LNCaP clone FGC (cell line): Measurements from ENCODE around the gene FFAR3.

Experiments used
- DNase-seq: peaks from one replicate; pipeline ENCODE4 v3.0.0-alpha.2; 2011; ENCODE audit warnings: low read depth
- H3K4me3 ChIP-seq: 2 replicates; pipeline ENCODE4 v1.5.1; 2011; ENCODE audit warnings: mild to moderate bottlenecking, low read depth, low read length, control low read depth
- TF ChIP-seq, protein P1 (sequence below): IDR thresholded peaks from 2 replicates; pipeline ENCODE4 v1.5.1; 2012; ENCODE audit warnings: mild to moderate bottlenecking; ENCODE audit not compliant: control insufficient read depth, insufficient read depth; ENCODE audit errors: extremely low read depth

The FFAR3 gene

DNA sequence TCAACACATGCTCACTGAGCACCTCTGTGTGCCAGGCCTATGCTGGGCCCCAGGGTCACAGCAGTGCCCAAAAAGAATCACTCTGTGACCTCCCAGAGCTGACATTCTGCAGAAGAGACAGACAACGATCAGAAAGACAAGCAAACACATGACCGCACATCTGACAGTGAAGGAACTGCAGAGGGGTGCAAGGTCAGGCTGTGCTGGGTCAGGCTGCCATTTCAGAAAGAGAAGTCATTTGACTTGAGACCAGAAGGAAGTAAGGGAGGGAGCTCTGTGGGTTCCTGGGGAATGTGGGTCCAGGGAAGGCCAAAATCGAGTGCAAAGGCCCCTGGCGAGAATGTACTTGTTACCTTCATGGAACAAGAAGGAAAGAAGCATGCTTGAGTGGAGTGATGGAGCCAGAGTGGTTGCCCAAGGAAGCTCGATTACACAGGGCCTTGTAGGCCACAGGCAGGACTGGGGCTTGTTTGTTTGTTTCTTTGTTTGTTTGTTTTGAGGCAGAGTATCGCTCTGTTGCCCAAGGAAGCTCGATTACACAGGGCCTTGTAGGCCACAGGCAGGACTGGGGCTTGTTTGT is 40.7 kb upstream of the FFAR3 start:
- no peak overlapping the region for H3K4me3 ChIP-seq
- DNase-seq = no peak

GRCh38 chr19:35318679-35319448 is 39.4 kb upstream of the FFAR3 start:
- TF ChIP-seq, protein P1, sequence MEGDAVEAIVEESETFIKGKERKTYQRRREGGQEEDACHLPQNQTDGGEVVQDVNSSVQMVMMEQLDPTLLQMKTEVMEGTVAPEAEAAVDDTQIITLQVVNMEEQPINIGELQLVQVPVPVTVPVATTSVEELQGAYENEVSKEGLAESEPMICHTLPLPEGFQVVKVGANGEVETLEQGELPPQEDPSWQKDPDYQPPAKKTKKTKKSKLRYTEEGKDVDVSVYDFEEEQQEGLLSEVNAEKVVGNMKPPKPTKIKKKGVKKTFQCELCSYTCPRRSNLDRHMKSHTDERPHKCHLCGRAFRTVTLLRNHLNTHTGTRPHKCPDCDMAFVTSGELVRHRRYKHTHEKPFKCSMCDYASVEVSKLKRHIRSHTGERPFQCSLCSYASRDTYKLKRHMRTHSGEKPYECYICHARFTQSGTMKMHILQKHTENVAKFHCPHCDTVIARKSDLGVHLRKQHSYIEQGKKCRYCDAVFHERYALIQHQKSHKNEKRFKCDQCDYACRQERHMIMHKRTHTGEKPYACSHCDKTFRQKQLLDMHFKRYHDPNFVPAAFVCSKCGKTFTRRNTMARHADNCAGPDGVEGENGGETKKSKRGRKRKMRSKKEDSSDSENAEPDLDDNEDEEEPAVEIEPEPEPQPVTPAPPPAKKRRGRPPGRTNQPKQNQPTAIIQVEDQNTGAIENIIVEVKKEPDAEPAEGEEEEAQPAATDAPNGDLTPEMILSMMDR = no peak
- no peak overlapping the region for H3K4me3 ChIP-seq
- no peak for DNase-seq

More for the DNA sequence above, 40.7 kb upstream of the FFAR3 start:
- TF ChIP-seq, protein P1 = no peak

- TF ChIP-seq, protein P1 = no peak
- no peak overlapping the region for H3K4me3 ChIP-seq
- DNase-seq = no peak
These were observed 38.1 kb upstream of the FFAR3 start for GRCh38 chr19:35320065-35320713.

DNA sequence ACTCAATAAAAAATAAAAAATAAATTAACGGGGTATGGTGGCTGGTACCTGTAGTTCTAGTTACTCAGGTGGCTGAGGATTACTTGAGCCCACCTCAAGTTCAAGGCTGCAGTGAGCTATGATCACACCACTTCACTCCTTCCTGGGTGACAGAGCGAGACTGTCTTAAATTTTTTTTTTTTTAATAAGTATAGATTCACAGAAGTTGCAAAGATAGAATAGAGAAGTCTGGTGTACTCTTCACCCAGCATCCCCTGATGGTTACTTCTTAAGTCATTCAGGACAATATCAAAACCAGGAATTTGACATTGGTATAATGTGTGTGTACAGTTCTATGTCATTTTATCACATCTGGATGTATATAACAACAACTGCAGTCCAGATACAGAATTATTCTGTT is 37.0 kb upstream of the FFAR3 start:
- TF ChIP-seq, protein P1 = no peak
- DNase-seq = no peak
- no peak overlapping the region for H3K4me3 ChIP-seq

GRCh38 chr19:35322014-35322413 is 36.2 kb upstream of the FFAR3 start:
- TF ChIP-seq, protein P1 = no peak
- H3K4me3 ChIP-seq = no peak overlapping the region
- DNase-seq = no peak

GRCh38 chr19:35327642-35328041 is 30.6 kb upstream of the FFAR3 start:
- TF ChIP-seq, protein P1 = 0 out of 2 replicates have a peak, but pooled peaks have one; percentile 5
- DNase-seq = no peak
- no peak overlapping the region for H3K4me3 ChIP-seq

GRCh38 chr19:35328851-35329285 is 29.4 kb upstream of the FFAR3 start, which contains the start of gene CD22:
TSS of gene CD22 (plus strand) at chr19:35329187. CDS start at chr19:35332041, 2,854 bp downstream.
- H3K4me3 ChIP-seq = no peak within 1 kb of the TSS
- TF ChIP-seq, protein P1 = no peak
- no peak for DNase-seq
